HG03066 (cell line): Measurements from ENCODE around the gene RNF2.
"Not testable (repeated sequence)": the region's sequence is repeated elsewhere in the genome, so short reads cannot be mapped to it uniquely, and the experiment has no call there.

Source experiments
- ATAC-seq: cut with Tn5 transposase; IDR thresholded peaks from one replicate; pipeline ENCODE4 v1.9.1; 2021; ENCODE audit warnings: low read depth; ENCODE audit not compliant: unreplicated experiment

The RNF2 gene

GRCh38 chr1:185046668-185047067 lies 1.3 kb downstream of the RNF2 start:
- ATAC-seq, result no peak

DNA sequence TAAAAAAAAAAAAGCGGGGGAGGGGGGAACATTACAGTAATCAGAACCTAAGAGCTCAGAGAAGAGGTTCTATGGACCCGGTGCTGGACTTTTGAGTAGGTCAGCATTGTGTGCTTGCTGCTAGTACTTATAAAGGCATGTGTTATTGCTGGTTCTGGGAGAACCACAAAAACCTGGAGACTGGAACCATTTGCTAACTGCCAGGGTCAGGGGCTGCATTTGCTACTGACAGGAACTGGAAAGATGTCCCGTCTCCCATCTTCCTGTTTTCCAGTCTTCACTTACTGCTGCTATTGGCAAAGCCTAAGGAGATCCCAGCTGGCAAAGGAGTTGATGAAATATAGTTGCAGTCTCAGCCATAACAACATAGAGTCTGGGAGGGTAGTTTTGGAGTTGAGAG lies 4.3 kb downstream of the RNF2 start:
- ATAC-seq, result no peak

DNA sequence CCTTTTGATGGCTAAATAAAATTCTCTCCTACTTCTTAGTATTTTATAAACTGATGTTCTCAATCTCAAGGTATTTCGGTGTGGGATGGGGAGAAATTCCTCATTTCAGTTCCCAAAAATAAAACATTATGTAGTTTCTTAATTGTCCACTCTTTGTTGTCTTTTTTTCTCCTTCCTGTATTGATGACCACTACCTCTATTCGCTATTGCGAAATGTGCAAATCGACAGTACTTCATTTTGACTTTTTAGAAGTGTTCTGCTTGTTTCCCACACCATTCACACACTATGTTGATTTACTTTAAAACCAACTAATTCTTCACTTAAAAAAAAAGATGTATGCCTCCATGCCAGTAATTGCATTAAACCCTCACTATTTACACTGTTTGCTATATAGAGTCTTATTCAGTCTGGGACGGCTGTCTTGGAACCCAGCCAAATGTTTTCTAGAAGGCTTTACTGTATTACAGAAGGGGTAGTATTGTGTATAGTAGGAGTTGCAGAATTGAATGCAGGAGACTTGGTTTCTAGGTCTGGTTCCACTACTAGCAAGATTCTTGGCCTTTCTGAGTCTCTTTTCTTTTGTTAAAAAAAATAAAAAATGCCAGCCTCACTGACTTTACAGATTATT lies 5.6 kb downstream of the RNF2 start:
- ATAC-seq, result no peak

GRCh38 chr1:185053204-185053603 lies 7.8 kb downstream of the RNF2 start:
- ATAC-seq, result no peak

- ATAC-seq, result no peak
These were observed 9.2 kb downstream of the RNF2 start for GRCh38 chr1:185054365-185055060.

DNA sequence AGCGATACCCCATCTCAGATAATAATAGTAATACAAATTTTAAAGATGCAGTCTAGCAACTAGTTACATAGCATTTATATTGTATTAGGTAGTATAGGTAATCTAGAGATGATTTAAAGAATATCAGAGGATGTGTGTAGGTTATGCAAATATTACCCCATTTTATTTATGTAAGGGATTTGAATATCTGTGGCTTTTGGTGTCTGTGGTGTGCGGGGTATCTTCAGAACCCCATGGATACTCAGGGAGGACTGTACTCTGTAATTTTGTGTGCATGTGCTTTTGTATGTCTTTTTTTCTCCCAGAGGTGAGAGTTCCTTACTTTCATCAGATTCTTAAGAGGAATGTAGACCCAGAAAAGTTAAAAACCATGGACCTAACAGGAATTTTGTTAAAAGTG lies 12.8 kb downstream of the RNF2 start:
- ATAC-seq, result no peak

DNA sequence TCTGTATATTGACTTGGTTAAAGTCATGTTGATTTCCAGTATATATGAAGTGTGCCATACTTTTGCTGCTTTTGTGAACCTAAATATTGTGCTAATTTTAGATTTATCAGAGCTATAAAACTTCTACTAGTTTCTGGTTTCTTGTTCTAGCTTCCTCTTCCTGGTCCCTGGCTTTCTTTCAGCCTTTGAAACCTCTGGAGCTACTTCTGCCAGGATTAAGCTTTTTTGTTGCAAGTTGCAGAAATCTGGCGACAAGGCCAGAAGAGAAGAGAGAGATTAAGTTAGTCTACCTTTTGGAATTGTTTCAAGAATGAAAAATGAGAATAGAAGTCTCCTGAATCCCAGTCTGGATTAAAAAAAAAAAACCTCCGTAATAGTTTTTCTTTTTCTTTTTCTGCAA lies 13.5 kb downstream of the RNF2 start:
- ATAC-seq, result no peak

- no peak for ATAC-seq
These were observed 14.7 kb downstream of the RNF2 start for GRCh38 chr1:185059950-185060571.

DNA sequence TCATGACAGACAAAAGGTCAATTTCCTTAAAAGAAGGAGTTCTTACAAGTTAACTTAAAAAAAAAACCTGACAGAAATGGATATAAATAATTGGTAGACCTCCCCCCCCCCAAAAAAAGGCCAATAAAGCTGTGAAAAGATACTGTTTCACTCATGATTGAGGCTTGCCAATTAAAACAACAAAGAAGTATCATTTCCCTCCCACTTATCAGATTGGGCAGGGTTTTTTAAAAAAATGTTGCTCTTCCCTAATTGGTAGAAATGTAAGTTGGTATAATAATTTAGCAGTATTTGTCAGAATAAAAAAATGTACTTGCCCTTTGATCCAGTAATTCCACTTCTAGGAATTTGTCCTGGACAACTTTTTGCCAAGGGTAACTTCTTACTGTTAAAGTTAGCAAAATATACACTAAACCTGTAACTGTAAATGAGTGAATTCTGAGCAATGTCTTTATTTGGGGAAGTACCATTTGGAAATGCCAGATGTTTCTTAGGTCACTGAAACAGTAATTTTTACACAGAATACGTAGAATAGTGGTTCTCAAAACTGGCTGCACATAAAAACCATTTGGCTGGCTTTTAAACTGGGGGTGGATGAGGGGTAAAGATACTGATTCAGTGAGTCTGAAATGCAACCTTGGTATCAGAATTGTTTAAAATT lies 17.5 kb downstream of the RNF2 start:
- ATAC-seq, result no peak

GRCh38 chr1:185063719-185064118 lies 18.4 kb downstream of the RNF2 start:
- ATAC-seq, result no peak

- not testable (repeated sequence) for ATAC-seq
These were observed 19.6 kb downstream of the RNF2 start for GRCh38 chr1:185065006-185065405.

- no peak for ATAC-seq
These were observed 20.8 kb downstream of the RNF2 start for GRCh38 chr1:185066181-185066580.

DNA sequence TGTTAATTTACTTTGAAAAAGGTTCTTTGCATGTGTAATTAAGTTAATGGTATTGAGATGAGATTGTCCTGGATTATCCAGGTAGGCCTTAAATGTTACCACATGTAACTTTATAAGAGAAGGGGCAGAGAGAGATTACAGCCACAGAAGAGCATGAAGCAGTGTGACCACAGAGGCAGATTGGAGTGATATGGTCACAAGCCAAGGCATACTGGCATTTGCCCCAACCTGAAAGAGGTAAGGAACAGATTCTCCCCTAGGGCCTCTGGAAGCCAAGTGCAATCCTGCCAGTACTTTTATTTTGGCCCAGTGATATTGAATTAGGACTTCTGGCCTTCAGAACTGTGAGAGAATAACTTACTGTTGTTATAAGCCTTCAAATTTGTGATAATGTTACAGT lies 23.0 kb downstream of the RNF2 start:
- no peak for ATAC-seq

DNA sequence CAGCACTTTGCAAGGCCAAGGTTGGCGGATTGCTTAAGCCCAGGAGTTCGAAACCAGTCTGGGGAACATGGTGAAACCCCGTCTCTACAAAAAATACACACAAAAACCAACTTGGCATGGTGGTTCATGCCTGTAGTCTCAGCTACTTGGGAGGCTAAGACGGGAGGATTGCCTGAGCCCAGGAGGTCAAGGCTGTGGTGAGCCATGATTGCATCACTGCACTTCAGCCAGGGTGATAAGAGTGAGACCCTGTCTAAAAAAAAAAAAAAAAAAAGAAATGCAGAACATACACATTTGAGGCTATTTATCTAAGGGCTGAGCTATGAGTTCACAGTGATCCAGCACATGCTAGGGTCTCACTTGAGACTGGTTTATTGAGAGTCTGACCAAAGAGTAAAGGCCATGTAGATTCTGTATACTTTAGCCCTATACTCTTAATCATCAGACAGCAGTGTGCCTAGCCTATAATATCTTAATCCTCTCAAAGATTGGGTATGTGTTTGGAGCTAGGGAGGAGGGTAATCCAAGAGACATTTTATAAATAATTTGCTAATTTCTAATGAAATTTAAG lies 23.9 kb downstream of the RNF2 start:
- ATAC-seq, result no peak

DNA sequence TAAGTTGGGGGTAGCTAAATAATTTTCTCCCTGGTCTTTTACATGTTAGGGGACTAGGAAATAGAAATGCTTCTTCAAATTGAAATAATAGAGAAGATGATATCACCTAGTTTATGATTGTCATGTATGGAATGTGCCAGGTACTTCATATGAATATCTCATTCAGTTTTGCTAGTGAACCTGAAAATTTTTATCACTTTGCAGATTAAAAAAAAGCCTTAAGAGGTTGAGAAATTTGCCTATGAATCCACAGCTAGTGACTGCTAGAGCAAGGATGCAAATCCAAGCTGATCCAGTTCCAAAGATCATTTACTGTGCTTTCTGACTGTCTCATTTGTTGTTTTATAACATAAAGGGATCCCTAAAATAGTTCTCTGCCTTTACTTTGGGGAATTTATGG lies 24.7 kb downstream of the RNF2 start:
- ATAC-seq, result no peak

GRCh38 chr1:185073725-185074124 lies 28.4 kb downstream of the RNF2 start:
- ATAC-seq, result no peak

DNA sequence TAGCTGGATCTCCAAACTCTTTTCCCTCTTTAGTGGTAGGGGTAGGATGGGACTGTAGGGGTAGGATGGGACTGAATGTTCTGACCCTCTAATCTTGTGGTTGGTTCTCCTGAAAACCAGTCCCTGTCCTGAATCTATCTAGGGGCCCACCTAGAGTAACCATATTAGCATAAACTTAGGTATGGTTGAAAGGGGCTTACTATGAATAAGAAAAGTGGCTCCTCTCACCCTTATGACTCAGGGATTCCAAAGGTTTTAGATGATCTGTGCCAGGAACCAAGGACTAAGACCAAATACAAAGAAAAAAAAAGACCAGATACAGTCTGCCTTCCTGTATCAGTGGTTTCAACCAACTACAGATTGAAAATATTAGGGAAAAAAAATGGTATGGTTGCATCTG lies 28.9 kb downstream of the RNF2 start:
- ATAC-seq, result no peak

GRCh38 chr1:185075476-185075875 lies 30.1 kb downstream of the RNF2 start:
- ATAC-seq, result no peak

- ATAC-seq, result no peak
These were observed 32.0 kb downstream of the RNF2 start for GRCh38 chr1:185077374-185077773.

GRCh38 chr1:185080422-185080821 lies 35.1 kb downstream of the RNF2 start:
- ATAC-seq, result no peak

DNA sequence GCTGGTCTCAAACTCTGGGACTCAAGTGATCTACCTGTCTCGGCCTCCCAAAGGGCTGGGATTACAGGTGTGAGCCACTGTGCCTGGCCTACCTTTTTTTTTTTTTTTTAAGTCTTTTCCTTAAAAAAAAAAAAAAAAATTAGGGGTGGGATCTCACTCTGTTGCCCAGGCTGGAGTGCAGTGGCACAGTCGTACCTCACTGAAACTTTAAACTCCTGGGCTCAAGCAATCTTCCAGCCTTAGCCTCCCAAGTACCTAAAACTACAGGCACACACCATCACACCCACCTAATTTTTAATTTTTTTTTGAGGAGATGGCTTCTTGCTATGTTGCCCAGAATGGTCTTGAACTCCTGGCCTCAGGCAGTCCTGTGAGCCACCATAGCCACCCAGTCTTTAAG lies 38.5 kb downstream of the RNF2 start:
- no peak for ATAC-seq
